ENCODE results near the gene CRTAC1. TPM values are rescaled to one million over a fixed set of nuclear protein-coding genes. Genes with fewer than 3 reads are reported as not detected.
A peak's percentile ranks its signal among the peaks of the same experiment; 100 is the strongest.

Gene CRTAC1
- total RNA-seq, 1 experiment from 2014 or later: 0.20 TPM

- H2AFZ ChIP-seq (ENCODE audit: low read depth, low read length, poor library complexity, severe bottlenecking): no peak overlapping the region
- no peak overlapping the region for H3K9ac ChIP-seq (ENCODE audit: low read length)
- no peak overlapping the region for H3K4me3 ChIP-seq (replicated peaks in 1 of 2; ENCODE audit: low read depth in 1 of 2, low read length in 2 of 2)
- no peak for DNase-seq (ENCODE audit: low read depth, low spot score)
- TF ChIP-seq, protein P1, sequence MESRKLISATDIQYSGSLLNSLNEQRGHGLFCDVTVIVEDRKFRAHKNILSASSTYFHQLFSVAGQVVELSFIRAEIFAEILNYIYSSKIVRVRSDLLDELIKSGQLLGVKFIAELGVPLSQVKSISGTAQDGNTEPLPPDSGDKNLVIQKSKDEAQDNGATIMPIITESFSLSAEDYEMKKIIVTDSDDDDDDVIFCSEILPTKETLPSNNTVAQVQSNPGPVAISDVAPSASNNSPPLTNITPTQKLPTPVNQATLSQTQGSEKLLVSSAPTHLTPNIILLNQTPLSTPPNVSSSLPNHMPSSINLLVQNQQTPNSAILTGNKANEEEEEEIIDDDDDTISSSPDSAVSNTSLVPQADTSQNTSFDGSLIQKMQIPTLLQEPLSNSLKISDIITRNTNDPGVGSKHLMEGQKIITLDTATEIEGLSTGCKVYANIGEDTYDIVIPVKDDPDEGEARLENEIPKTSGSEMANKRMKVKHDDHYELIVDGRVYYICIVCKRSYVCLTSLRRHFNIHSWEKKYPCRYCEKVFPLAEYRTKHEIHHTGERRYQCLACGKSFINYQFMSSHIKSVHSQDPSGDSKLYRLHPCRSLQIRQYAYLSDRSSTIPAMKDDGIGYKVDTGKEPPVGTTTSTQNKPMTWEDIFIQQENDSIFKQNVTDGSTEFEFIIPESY (IDR thresholded peaks at IDR 0.05; ENCODE audit: extremely low read depth, insufficient replicate concordance, low read length): no peak
- TF ChIP-seq POLR2A (IDR thresholded peaks at IDR 0.05; ENCODE audit: borderline replicate concordance, extremely low read depth, insufficient read depth, insufficient read length) (no peak), EGR1 (IDR thresholded peaks at IDR 0.05; ENCODE audit: low read depth) (peak; percentile 80), POLR2AphosphoS5 (IDR thresholded peaks at IDR 0.05; ENCODE audit: low read depth, low read length) (no peak), FOSL1 (IDR thresholded peaks at IDR 0.05; ENCODE audit: low read depth) (peak; percentile 56), ZFX (IDR thresholded peaks at IDR 0.05) (no peak), CEBPB (IDR thresholded peaks at IDR 0.05; ENCODE audit: low read depth) (no peak), RAD21 (IDR thresholded peaks at IDR 0.05; ENCODE audit: low read depth) (no peak), YY1 (IDR thresholded peaks at IDR 0.05; ENCODE audit: extremely low read depth, insufficient replicate concordance, low read depth, low read length) (no peak), EZH2 (IDR thresholded peaks at IDR 0.05) (no peak), ELF1 (IDR thresholded peaks at IDR 0.05; ENCODE audit: borderline replicate concordance, low read depth) (no peak), SP1 (IDR thresholded peaks at IDR 0.05; ENCODE audit: low read depth) (no peak), JUND (IDR thresholded peaks at IDR 0.05) (peak; percentile 48), EZH2phosphoT487 (IDR thresholded peaks at IDR 0.05; ENCODE audit: borderline replicate concordance) (no peak), TCF7L2 (IDR thresholded peaks at IDR 0.05; ENCODE audit: borderline replicate concordance, extremely low read depth, insufficient read depth, insufficient read length) (no peak), SIN3A (IDR thresholded peaks at IDR 0.05; ENCODE audit: low read depth) (no peak), CBX3 (IDR thresholded peaks at IDR 0.05; ENCODE audit: low read depth) (no peak)
- TF ChIP-seq, protein P2, sequence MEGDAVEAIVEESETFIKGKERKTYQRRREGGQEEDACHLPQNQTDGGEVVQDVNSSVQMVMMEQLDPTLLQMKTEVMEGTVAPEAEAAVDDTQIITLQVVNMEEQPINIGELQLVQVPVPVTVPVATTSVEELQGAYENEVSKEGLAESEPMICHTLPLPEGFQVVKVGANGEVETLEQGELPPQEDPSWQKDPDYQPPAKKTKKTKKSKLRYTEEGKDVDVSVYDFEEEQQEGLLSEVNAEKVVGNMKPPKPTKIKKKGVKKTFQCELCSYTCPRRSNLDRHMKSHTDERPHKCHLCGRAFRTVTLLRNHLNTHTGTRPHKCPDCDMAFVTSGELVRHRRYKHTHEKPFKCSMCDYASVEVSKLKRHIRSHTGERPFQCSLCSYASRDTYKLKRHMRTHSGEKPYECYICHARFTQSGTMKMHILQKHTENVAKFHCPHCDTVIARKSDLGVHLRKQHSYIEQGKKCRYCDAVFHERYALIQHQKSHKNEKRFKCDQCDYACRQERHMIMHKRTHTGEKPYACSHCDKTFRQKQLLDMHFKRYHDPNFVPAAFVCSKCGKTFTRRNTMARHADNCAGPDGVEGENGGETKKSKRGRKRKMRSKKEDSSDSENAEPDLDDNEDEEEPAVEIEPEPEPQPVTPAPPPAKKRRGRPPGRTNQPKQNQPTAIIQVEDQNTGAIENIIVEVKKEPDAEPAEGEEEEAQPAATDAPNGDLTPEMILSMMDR (IDR thresholded peaks at IDR 0.05 in 2 of 3, conservative IDR thresholded peaks at IDR 0.05 in 1 of 3; ENCODE audit: borderline replicate concordance in 1 of 3, insufficient read depth in 1 of 3, low read depth in 2 of 3, low read length in 2 of 3): no peak
- TF ChIP-seq, protein P3, sequence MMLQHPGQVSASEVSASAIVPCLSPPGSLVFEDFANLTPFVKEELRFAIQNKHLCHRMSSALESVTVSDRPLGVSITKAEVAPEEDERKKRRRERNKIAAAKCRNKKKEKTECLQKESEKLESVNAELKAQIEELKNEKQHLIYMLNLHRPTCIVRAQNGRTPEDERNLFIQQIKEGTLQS (IDR thresholded peaks at IDR 0.05): no peak
- TF ChIP-seq, protein P4, sequence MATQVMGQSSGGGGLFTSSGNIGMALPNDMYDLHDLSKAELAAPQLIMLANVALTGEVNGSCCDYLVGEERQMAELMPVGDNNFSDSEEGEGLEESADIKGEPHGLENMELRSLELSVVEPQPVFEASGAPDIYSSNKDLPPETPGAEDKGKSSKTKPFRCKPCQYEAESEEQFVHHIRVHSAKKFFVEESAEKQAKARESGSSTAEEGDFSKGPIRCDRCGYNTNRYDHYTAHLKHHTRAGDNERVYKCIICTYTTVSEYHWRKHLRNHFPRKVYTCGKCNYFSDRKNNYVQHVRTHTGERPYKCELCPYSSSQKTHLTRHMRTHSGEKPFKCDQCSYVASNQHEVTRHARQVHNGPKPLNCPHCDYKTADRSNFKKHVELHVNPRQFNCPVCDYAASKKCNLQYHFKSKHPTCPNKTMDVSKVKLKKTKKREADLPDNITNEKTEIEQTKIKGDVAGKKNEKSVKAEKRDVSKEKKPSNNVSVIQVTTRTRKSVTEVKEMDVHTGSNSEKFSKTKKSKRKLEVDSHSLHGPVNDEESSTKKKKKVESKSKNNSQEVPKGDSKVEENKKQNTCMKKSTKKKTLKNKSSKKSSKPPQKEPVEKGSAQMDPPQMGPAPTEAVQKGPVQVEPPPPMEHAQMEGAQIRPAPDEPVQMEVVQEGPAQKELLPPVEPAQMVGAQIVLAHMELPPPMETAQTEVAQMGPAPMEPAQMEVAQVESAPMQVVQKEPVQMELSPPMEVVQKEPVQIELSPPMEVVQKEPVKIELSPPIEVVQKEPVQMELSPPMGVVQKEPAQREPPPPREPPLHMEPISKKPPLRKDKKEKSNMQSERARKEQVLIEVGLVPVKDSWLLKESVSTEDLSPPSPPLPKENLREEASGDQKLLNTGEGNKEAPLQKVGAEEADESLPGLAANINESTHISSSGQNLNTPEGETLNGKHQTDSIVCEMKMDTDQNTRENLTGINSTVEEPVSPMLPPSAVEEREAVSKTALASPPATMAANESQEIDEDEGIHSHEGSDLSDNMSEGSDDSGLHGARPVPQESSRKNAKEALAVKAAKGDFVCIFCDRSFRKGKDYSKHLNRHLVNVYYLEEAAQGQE (IDR thresholded peaks at IDR 0.05; ENCODE audit: low read depth): no peak
- TF ChIP-seq, protein P5, sequence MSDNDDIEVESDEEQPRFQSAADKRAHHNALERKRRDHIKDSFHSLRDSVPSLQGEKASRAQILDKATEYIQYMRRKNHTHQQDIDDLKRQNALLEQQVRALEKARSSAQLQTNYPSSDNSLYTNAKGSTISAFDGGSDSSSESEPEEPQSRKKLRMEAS (IDR thresholded peaks at IDR 0.05): no peak
- no peaks in the 10 kb centered on the region for H3K9me3 ChIP-seq (ENCODE audit: control insufficient read depth in 1 of 2, insufficient read depth in 1 of 2, low read depth in 1 of 2, low read length in 2 of 2)
- peak; percentile 55 for ATAC-seq
- no peaks in the 10 kb centered on the region for H3K9me2 ChIP-seq (ENCODE audit: insufficient read depth)
- intact Hi-C loops (cut with micrococcal nuclease): no loop called here
- ChIA-PET POLR2A (no interaction called here), RAD21 (ENCODE audit: low non-redundant PET in 1 of 2, low total read pairs in 2 of 2, uncharacterized antibody in 2 of 2, unreplicated experiment in 2 of 2) (interaction anchor here (0.6 kb wide), 2 partner anchors 20 to 47 kb away, joined by 3 read pairs; no protein-coding TSS in a partner anchor), CTCF (no interaction called here)
- no peak overlapping the region; the same call in 1 of the 2 replicates for H3K27ac ChIP-seq (ENCODE audit: low read depth, low read length)
- H3K79me2 ChIP-seq (ENCODE audit: insufficient read depth, low read length): no peaks in the 10 kb centered on the region
- no TSS peak for BruUV-seq (replicated peaks)
- no peaks in the 10 kb centered on the region for H4K20me1 ChIP-seq (ENCODE audit: insufficient read depth)
- no peaks in the 10 kb centered on the region for H3K36me3 ChIP-seq (ENCODE audit: control insufficient read depth in 1 of 2, insufficient read depth in 2 of 2, low read length in 2 of 2)
- H3K4me2 ChIP-seq (ENCODE audit: low read length): peak overlapping the region; percentile 55
- peaks cover 15 to 19% of the 10 kb centered on the region in 2 experiments for H3K4me1 ChIP-seq (ENCODE audit: control insufficient read depth in 1 of 2, insufficient read depth in 2 of 2, low read length in 2 of 2)
- H3K27me3 ChIP-seq (ENCODE audit: insufficient read depth, low read length): no peaks in the 10 kb centered on the region
These were observed 208.1 kb downstream of the CRTAC1 start for GRCh38 chr10:97822261-97822687.

Measured in HCT116 (cell line).